Measurements from ENCODE around the gene NFIB. TPM values are rescaled to one million over a fixed set of nuclear protein-coding genes. Genes with fewer than 3 reads are reported as not detected.
A peak's percentile ranks its signal among the peaks of the same experiment; 100 is the strongest.

Gene NFIB
- total RNA-seq, 2 donors from 2014 or later = 110 to 118 TPM

GRCh38 chr9:14158916-14159315 is 155.0 kb downstream of the NFIB start:
- intact Hi-C loops (cut with DNase I) = loop anchor here in 1 of 2 donors (10.0 kb wide), 1 partner anchor 56 kb away; no protein-coding TSS in a partner anchor
- peak in 1 of 2 donors; percentile 86 for ATAC-seq
- no peak for DNase-seq

GRCh38 chr9:14158136-14158813 is 155.7 kb downstream of the NFIB start:
- no peak for DNase-seq
- intact Hi-C loops (cut with DNase I) = loop anchor here in 1 of 2 donors (10.0 kb wide), 1 partner anchor 57 kb away; no protein-coding TSS in a partner anchor
- no peak for ATAC-seq

- DNase-seq = no peak
- intact Hi-C loops (cut with DNase I) = loop anchor here in 1 of 2 donors (10.0 kb wide), 1 partner anchor 58 kb away; no protein-coding TSS in a partner anchor
- ATAC-seq = no peak
Measured at GRCh38 chr9:14157191-14157590, 156.8 kb downstream of the NFIB start.

- no peak for ATAC-seq
- intact Hi-C loops (cut with DNase I) = loop anchor here in 1 of 2 donors (10.0 kb wide), 1 partner anchor 59 kb away; no protein-coding TSS in a partner anchor
- no peak for DNase-seq
Measured at GRCh38 chr9:14156046-14156445, 157.9 kb downstream of the NFIB start.

- ATAC-seq (no peak), DNase-seq (no peak)
- intact Hi-C loops (cut with DNase I) = loop anchor here in 1 of 2 donors (10.0 kb wide), 1 partner anchor 60 kb away; no protein-coding TSS in a partner anchor
Measured at GRCh38 chr9:14155237-14155636, 158.7 kb downstream of the NFIB start.

GRCh38 chr9:14153310-14153720 is 160.6 kb downstream of the NFIB start:
- DNase-seq = no peak
- peak in 1 of 2 donors; percentile 14 for ATAC-seq
- intact Hi-C loops (cut with DNase I) = loop anchor here in 1 of 2 donors (10.0 kb wide), 1 partner anchor 61 kb away; no protein-coding TSS in a partner anchor

GRCh38 chr9:14151451-14151850 is 162.5 kb downstream of the NFIB start:
- intact Hi-C loops (cut with DNase I) = loop anchor here in 1 of 2 donors (10.0 kb wide), 1 partner anchor 63 kb away; no protein-coding TSS in a partner anchor
- ATAC-seq (peak in 1 of 2 donors; percentile 55), DNase-seq (no peak)

- intact Hi-C loops (cut with DNase I) = no loop called here
- ATAC-seq = no peak
- DNase-seq = no peak
Measured at GRCh38 chr9:14148501-14149103, 165.3 kb downstream of the NFIB start.

- DNase-seq = no peak
- no peak for ATAC-seq
- intact Hi-C loops (cut with DNase I) = no loop called here
Measured at GRCh38 chr9:14147738-14148137, 166.2 kb downstream of the NFIB start.

GRCh38 chr9:14146201-14146874 is 167.6 kb downstream of the NFIB start:
- no peak for DNase-seq
- ATAC-seq = no peak
- intact Hi-C loops (cut with DNase I) = no loop called here

- DNase-seq = no peak
- intact Hi-C loops (cut with DNase I) = no loop called here
- ATAC-seq = no peak
Measured at GRCh38 chr9:14144215-14144614, 169.7 kb downstream of the NFIB start.

GRCh38 chr9:14141699-14142098 is 172.2 kb downstream of the NFIB start:
- ATAC-seq (no peak), DNase-seq (no peak)
- intact Hi-C loops (cut with DNase I) = no loop called here

GRCh38 chr9:14140096-14140697 is 173.7 kb downstream of the NFIB start:
- DNase-seq = no peak
- ATAC-seq = peak in 1 of 2 donors; percentile 36
- intact Hi-C loops (cut with DNase I) = no loop called here

- ATAC-seq = no peak
- intact Hi-C loops (cut with DNase I) = no loop called here
- no peak for DNase-seq
Measured at GRCh38 chr9:14139287-14139686, 174.7 kb downstream of the NFIB start.

- ATAC-seq = no peak
- no peak for DNase-seq
- intact Hi-C loops (cut with DNase I) = no loop called here
Measured at GRCh38 chr9:14136646-14137370, 177.1 kb downstream of the NFIB start.

- intact Hi-C loops (cut with DNase I) = no loop called here
- DNase-seq (no peak), ATAC-seq (no peak)
Measured at GRCh38 chr9:14136047-14136635, 177.8 kb downstream of the NFIB start.

- ATAC-seq = no peak
- DNase-seq = no peak
- intact Hi-C loops (cut with DNase I) = no loop called here
Measured at GRCh38 chr9:14135421-14135820, 178.5 kb downstream of the NFIB start.

- ATAC-seq (peak in 1 of 2 donors; percentile 44), DNase-seq (no peak)
- intact Hi-C loops (cut with DNase I) = no loop called here
Measured at GRCh38 chr9:14133394-14133793, 180.5 kb downstream of the NFIB start.
